ENCODE data around the gene TRIM33. TPM values are rescaled to one million over a fixed set of nuclear protein-coding genes. Genes with fewer than 3 reads are reported as not detected.

TRIM33 gene
- total RNA-seq, 1 donor from 2014 or later: 75.4 TPM

DNA sequence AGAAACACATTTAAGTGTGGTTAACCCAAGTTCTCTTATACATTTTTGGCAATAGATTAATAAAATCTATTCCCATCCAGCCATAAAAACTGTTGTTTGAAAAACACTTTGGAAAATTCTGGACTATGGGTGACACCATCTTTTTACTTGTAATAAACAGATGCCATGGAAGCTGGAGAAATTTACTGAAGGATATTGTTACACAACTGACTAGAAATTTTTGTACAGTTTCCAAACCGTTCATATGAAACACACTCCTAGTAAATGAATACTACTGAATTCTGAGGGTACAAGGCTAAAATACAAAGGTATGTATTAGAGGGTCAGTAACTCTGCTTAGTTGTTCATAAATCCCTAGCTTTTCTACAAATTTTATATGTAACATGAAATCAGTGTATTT lies 48.7 kb downstream of the TRIM33 start:
- Mint-ChIP-seq H3K36me3 (peaks cover 46% of the 10 kb centered on the region), H3K4me1 (no peaks in the 10 kb centered on the region), H3K27ac (no peak overlapping the region), H3K4me3 (no peak overlapping the region), H3K9me3 (peaks cover 2% of the 10 kb centered on the region), H3K27me3 (ENCODE audit: insufficient read depth, low read depth) (no peaks in the 10 kb centered on the region)
- Histone ChIP-seq H3K9me3 (ENCODE audit: low read depth) (no peaks in the 10 kb centered on the region), H3F3A (ENCODE audit: low read depth) (no peaks in the 10 kb centered on the region), H3K79me2 (ENCODE audit: low read depth) (peaks cover 82% of the 10 kb centered on the region), H3K9ac (no peak overlapping the region), H3K27ac (no peak overlapping the region), H3K4me1 (peaks cover 6% of the 10 kb centered on the region), H3K36me3 (no peaks in the 10 kb centered on the region), H3K4me3 (no peak overlapping the region), H4K20me1 (ENCODE audit: low read depth) (peaks cover 29% of the 10 kb centered on the region), H3K4me2 (no peak overlapping the region), H2AFZ (replicated peaks) (no peak overlapping the region), H3K27me3 (no peaks in the 10 kb centered on the region)
- DNase-seq (ENCODE audit: low spot score): no peak
- no peak for TF ChIP-seq EZH2 (IDR thresholded peaks at IDR 0.05)
- no peak for TF ChIP-seq EZH2phosphoT487 (IDR thresholded peaks at IDR 0.05)
- no peak for TF ChIP-seq CTCF (IDR thresholded peaks at IDR 0.05)

DNA sequence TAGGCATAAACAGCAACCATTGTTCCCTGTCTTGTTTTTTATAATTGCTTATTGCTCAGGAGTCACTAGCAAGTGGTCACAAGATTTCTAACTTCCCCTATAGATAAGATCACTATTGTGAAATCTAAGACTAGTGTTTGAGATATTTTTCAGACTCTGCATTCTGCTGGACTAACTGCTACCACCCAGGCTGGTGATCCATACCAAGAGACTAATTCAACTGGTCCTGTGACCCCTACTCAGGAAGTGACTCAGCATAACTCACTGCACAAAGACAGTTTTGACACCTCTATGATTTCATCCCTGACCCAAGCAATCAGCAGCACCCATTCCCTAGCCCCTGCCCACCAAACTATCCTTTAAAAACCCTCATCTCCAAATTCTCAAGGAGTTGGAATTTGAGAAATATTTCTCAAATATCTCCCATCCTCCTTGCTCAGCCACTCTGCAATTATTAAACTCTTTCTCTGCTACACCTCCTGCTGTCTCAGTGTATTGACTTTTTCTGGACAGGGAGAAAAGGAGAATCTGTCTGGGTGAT lies 52.7 kb downstream of the TRIM33 start:
- no peak overlapping the region for H3K27ac ChIP-seq
- no peak for DNase-seq (ENCODE audit: low spot score)
- peaks cover 6% of the 10 kb centered on the region for H3K4me1 ChIP-seq
- Mint-ChIP-seq H3K27ac (no peak overlapping the region), H3K4me1 (no peaks in the 10 kb centered on the region), H3K4me3 (no peak overlapping the region), H3K36me3 (peaks cover 43% of the 10 kb centered on the region), H3K9me3 (no peaks in the 10 kb centered on the region), H3K27me3 (ENCODE audit: insufficient read depth, low read depth) (no peaks in the 10 kb centered on the region)
- no peak overlapping the region for H3K4me2 ChIP-seq
- H3F3A ChIP-seq (ENCODE audit: low read depth): no peaks in the 10 kb centered on the region
- no peaks in the 10 kb centered on the region for H3K27me3 ChIP-seq
- no peaks in the 10 kb centered on the region for H3K9me3 ChIP-seq (ENCODE audit: low read depth)
- H3K4me3 ChIP-seq: no peak overlapping the region
- TF ChIP-seq EZH2 (IDR thresholded peaks at IDR 0.05) (no peak), EZH2phosphoT487 (IDR thresholded peaks at IDR 0.05) (no peak), CTCF (IDR thresholded peaks at IDR 0.05) (no peak)
- H3K9ac ChIP-seq: no peak overlapping the region
- peaks cover 20% of the 10 kb centered on the region for H4K20me1 ChIP-seq (ENCODE audit: low read depth)
- peaks cover 58% of the 10 kb centered on the region for H3K79me2 ChIP-seq (ENCODE audit: low read depth)
- H2AFZ ChIP-seq (replicated peaks): no peak overlapping the region
- peaks cover 6% of the 10 kb centered on the region for H3K36me3 ChIP-seq

GRCh38 chr1:114457675-114458236 lies 53.2 kb downstream of the TRIM33 start:
- Histone ChIP-seq H3K27me3 (no peaks in the 10 kb centered on the region), H4K20me1 (ENCODE audit: low read depth) (peaks cover 20% of the 10 kb centered on the region), H3K79me2 (ENCODE audit: low read depth) (peaks cover 53% of the 10 kb centered on the region), H3K9me3 (ENCODE audit: low read depth) (no peaks in the 10 kb centered on the region), H2AFZ (replicated peaks) (no peak overlapping the region), H3K4me3 (no peak overlapping the region), H3K4me2 (no peak overlapping the region), H3K4me1 (peaks cover 6% of the 10 kb centered on the region), H3K9ac (no peak overlapping the region), H3K27ac (no peak overlapping the region), H3F3A (ENCODE audit: low read depth) (no peaks in the 10 kb centered on the region), H3K36me3 (peaks cover 6% of the 10 kb centered on the region)
- Mint-ChIP-seq H3K36me3 (peaks cover 45% of the 10 kb centered on the region), H3K4me3 (no peak overlapping the region), H3K9me3 (no peaks in the 10 kb centered on the region), H3K27me3 (ENCODE audit: insufficient read depth, low read depth) (no peaks in the 10 kb centered on the region), H3K4me1 (no peaks in the 10 kb centered on the region), H3K27ac (no peak overlapping the region)
- DNase-seq (ENCODE audit: low spot score): no peak
- no peak for TF ChIP-seq EZH2 (IDR thresholded peaks at IDR 0.05)
- TF ChIP-seq EZH2phosphoT487 (IDR thresholded peaks at IDR 0.05): no peak
- TF ChIP-seq CTCF (IDR thresholded peaks at IDR 0.05): no peak

Data from neural progenitor cell (in vitro differentiated cells).